Ecto neural progenitor cell (in vitro differentiated cells): Measurements from ENCODE around the gene CEP72.
"Not testable (repeated sequence)": the region's sequence is repeated elsewhere in the genome, so short reads cannot be mapped to it uniquely, and the experiment has no call there.

ENCODE experiments used
- DNase-seq: peaks from one replicate; pipeline ENCODE4 v3.0.0-alpha.2; 2018; ENCODE audit warnings: low spot score

CEP72 gene

DNA sequence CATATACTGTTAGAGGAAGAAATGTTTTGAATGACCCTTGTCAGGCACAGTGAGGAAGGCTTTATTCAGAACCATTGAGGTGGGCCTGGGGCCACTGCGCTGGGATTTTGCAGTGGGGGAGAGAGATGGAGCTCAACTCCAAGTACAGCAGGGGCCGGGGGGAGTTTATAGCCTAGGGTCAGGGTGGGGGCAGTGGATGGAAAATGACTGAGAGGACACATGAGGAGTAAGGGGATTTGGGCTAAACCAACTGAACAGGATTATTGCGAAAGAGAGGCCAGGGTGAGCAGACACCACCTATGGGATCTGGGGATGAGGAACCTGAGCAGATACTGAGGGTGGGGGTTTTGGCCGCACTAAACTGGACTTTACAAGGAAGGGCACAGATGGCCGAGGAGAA lies 6.3 kb downstream of the CEP72 start:
- no peak for DNase-seq

DNA sequence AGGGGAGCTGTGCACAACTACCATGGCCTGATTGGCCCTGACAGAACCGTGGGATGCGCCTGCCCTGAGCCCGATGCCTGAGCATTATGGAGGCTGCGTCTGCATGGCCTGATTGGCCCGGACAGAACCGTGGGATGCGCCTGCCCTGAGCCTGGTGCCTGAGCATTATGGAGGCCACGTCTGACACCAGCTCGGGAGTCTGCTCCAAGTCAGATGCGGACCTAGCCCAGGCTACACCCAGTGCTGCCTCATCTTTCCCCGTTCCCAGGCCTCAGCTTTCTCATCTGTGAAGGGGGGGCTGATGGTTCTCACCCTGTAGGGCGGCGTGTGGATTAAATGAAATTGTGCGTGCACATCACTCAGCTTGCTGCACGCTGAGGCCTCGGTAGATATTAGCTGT lies 7.3 kb downstream of the CEP72 start:
- DNase-seq = no peak

DNA sequence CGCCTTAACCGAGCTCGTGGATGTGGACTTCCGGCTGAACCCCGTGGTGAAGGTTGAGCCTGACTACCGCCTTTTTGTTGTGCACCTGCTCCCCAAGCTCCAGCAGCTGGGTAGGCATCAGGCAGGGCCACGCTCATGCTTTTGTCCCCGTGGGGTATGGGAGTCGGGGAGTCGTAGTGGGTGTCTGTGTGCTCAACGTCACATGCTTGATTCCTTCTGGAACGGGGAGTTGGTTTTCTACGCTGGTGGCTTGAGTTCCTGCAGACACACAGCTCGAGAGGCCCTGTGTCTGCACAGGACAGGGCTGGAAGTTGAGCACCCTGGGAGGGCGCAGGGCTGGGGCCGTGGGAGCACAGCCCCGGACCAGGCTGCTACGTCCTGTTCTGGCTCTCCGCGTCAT lies 8.0 kb downstream of the CEP72 start:
- DNase-seq = no peak

DNA sequence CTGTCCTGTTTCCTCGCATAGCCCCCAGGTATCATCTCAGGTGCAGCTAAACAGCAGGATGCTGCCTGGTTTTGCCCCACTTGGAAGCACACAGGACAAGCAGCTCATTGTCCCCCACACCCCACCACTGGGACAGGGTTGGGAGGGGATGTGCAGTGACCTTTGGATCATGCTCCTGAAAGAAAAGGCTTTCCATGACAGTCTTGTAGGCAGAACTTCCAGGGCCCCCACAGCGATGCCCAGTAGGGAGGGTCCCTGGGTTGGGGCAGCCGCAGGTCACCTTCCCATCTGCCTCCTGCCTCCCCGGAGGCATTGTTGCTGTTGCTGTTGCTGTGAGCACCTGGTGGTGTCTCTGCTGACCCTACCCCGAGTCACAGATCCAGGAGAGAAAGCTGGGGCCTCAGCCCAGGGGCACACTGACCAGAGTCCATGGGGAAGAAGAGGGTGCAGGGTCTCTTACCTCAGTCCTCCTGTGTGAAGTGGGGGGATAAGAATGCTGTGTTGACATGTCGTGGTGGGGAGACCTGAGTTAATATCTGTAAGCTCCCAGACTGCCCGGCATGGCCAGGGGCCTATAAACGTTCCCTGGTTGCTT lies 8.5 kb downstream of the CEP72 start:
- DNase-seq = no peak

DNA sequence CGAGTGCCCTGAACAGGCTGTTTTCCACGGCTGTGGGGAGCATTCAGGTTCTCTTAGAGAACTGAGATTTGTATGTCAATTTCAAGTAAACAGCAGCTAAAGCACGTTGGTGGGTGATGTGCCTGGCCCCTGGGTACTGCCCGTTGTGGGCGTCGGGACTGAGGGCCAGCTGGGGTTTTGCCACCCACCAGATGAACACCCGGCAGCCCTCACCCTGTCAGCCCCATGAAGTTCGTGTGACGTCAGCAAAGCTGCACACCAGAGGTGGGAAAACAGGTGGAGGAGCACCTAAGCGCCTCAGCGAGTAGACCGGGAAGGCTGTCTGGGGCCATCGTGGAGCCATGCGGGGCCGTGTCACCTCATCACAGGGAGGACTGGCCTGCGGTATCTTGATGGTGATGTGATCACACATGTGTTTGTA lies 9.2 kb downstream of the CEP72 start:
- DNase-seq = no peak

DNA sequence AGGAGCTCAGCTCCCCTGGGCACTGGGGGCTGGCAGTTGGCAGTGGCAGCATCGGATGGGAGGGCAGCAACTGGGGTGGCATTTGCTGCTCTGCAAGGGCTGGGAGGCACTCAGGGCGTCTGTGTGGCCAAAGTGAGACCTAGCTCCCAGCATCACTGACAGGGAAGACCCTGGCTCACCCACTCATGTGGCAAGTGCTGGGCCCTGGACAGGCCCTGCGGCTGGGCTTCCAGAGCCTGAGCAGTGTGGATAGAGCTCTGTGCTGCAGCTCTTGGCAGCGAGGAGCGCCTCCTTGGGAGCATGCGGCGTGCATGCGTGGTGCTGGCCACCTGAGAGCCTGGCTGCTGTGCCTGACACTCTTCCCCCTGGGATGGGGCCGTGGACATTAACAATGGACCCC lies 10.2 kb downstream of the CEP72 start:
- DNase-seq = no peak

DNA sequence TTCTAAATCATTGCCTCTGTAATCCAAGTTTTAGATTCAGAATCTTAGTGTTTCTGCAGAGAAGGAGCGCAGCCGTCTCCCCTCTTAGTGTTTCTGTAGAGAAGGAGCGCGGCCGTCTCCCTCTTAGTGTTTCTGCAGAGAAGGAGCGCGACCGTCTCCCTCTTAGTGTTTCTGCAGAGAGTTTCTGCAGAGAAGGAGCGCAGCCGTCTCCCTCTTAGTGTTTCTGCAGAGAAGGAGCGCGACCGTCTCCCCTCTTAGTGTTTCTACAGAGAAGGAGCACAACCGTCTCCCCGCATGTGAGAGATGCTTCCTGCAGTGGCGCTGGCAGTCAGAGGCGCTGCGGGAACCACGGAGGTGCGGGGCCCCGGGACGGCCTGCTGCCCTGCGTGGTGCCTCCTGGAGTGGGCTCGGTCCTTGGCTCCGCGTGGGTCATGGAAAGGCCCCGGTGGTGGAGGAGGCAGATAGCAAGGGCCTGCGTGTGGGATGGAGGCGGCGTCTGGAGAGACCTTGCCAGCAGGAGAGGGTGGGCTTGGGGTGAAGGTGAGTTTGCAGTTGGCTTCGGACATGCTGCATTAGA lies 10.9 kb downstream of the CEP72 start:
- DNase-seq = no peak

DNA sequence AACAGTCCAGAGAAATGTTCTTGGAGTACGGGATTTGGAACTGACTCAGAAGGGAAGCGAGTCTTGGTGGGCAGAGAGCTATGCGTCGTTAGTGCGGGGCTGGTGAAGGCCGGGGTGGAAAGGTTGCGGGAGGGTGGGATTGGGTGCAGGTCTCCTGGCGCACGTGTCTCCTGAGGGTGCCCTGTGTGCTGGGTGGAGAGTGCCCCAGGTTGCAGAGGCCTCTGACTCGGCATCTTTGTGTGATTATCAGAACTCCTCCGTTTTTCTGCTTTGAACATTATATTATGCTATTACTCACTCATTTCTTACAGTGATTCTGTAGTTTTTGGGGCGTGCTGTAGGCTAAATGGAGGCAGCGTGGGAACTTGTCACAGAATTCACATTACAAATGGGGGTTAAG lies 11.4 kb downstream of the CEP72 start:
- DNase-seq = no peak

DNA sequence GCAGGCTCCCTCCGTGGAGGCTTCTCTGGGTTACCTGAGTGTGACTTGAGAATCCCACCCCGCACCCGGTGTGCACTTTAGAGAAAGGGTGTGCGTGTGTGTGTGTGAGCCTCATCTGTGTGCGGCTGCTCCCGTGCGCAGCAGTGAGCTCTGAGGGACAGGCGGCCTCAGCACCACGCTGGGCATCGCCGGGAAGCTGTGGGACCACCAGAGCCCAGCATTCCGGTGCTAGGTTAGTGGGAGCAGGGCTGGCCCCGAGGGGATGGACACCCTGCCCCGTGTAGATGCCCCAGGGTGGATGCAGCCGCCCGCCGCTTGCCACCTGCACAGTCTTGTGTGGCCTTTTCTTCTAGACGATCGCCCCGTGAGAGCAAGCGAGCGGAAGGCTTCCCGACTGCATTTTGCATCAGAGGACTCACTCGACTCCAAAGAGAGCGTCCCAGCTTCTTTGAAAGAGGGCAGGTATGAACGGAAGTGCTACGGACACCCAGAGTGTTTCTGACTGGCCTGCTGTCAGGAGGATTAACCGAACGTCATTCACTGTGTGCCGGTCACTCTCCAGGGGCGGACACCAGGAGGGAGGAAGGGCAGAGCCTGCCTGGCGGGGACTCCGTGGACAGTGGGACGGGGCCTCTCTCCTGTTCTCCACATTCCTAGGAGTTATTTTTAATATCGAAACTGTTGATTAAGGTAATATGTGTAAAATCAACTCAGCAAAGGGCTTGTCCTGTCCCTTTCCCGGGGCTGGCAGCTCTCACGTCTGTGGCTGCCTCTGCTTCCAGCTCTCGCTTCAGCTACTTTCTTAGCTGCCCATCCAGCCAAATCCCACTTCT lies 12.2 kb downstream of the CEP72 start:
- DNase-seq = no peak

DNA sequence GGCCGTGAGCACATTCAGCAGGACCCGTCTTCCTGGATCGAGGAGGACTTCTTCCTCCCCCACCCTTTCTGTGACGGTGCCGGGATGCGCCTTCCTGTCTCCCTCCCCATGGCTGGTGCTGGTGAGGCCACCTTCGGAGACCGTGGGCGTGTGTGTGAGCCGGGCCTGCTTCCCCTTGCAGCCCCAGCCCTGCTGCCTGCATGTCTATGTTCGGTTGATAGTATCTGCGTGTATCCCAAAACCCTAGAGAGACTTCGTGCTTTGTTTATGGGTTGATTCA lies 12.8 kb downstream of the CEP72 start:
- no peak for DNase-seq

DNA sequence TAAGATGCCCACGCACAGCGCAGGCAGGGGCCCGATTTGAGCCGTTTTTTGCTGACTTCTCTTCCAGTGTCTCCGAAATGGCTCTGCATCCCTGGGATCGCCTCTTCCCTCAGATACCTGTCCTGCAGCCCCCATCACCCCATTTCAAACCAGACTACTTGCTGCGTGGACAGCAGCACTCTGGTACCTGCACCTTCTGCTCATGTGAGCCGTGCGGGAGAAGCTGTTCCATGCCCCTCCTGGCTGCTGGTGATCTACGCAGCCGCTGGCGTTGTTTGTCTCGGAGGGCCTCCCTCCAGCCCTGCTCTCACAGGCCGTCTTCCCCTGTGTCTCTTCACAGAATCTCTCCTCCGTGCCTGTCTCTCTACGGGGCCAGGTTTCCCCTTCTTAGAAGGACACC lies 13.4 kb downstream of the CEP72 start:
- DNase-seq = no peak

DNA sequence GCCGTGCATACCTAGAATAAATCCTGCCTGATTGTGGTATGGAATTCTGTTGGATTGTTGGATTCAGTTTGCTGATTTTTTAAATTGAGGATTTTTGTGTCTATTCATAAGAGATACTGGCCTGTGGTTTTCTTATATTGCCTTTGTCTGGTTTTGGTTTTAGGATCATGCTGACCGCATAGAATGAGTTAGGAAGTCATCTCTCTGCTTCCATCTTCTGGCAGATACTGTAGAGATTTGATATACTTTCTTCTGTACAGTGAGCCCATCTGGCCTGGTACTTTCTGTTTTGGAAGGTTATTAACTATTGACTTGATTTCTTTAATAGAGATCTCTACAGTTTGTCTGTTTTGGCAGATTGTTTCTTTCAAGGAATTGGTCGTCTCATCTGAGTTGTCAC lies 14.7 kb downstream of the CEP72 start:
- no peak for DNase-seq

DNA sequence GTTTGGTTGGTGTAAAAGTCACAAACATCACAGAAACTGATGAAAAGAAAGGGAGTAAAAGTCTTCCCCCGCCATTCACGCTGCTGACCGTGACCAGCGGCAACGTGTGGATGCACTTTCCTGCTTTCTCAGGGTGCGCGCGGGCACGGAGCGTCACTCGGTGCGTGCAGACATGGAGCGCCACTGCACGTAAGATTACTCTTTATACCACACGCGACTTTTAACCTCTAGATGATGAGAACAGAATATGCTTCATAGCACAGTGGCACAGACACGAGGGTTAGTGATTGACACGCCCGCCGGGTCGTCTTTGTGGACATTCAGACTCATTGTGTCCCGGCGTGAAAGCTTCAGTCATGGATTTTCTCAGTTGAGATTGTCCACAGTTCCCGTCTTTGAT lies 15.7 kb downstream of the CEP72 start:
- DNase-seq = no peak

DNA sequence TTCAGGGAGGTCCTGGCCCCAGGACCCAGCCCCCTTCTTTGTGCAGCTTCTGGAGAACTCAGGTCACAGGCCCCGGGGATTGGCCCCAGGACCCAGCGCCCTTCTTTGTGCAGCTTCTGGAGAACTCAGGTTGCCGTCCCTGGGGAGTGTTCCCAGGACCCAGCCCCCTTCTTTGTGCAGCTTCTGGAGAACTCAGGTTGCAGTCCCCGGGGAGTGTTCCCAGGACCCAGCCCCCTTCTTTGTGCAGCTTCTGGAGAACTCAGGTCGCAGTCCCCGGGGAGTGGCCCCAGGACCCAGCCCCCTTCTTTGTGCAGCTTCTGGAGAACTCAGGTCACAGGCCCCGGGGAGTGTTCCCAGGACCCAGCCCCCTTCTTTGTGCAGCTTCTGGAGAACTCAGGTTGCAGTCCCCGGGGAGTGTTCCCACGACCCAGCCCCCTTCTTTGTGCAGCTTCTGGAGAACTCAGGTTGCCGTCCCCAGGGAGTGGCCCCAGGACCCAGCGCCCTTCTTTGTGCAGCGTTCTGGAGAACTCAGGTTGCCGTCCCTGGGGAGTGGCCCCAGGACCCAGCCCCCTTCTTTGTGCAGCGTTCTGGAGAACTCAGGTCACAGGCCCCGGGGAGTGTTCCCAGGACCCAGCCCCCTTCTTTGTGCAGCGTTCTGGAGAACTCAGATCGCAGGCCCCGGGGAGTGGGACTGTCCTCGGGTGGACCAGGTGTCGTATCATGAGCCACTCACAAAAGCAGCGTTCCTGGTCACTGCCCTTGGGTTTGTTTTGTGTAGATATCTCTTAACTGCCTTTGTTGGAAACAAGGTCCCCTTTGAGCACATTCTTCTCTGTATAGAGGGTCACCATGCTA lies 16.4 kb downstream of the CEP72 start:
- DNase-seq = not testable (repeated sequence)

DNA sequence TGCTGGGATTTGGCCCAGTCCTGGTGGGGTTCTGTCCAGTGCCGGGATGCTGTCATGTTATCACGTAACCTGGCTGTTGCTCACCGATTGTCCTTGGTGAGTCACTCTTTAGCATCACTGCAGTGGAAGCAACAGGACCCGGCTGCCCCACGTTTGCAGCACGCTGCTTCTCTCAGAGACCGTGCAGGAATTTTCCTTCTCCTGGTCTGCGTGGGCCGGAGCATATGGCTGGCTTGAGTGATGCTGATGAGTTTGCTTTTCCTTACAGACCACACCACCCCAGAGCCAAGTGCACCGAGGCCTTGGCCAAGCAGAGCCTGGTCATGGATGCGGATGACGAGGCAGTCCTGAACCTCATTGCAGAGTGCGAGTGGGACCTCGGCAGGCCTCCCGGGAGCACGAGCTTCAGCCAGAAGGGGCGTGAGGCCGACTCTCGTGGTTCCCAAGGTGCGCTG lies 21.4 kb downstream of the CEP72 start:
- DNase-seq = no peak

DNA sequence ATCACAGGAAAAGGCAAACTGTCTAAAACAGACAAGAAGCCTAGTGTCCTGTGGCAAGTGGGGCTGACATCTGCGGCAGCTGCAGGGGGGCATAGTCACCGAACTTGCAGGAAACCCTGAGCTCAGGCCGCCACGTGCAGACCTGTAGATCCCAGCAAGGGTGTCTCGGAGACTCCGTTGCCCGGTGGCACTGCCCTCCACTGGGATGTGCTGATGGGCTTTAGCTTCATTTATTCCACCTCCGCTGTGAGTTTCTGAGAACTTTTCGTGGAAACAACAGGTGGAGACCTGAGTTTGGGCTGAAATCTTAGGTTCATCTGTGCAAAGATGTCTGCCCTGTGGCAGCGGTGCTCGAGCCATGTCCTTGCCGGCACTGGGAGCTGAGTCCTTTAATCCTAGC lies 22.1 kb downstream of the CEP72 start:
- no peak for DNase-seq

DNA sequence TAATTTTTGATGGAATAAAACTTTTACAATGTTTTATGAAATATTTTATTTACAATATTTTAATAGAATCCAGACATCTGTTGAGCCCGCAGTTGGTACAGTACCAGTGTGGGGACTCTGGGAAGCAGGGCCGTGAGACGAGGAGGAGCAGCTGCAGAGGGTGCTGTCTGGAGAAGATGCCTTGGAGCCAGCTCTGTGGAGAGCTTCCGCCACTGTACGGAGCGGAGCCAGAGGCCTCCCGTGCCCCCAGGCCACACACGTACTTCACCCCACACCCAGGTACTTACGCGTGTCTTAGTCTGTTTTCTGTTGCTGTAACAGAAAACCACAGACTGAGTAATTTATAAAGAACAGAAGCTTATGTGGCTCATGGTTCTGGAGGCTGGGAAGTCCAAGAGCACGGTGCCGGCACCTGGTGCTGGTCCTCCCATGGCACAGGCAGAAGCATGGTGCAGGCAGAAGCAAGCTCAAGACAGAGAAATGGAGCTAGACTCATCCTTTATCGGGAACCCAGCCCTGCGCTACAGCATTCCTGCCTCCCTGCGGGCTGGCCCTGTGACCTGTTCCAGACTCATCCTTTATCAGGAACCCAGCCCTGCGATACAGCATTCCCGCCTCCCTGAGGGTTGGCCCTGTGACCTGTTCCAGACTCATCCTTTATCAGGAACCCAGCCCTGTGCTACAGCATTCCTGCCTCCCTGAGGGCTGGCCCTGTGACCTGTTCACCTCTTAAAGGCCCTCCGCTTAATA lies 23.3 kb downstream of the CEP72 start:
- no peak for DNase-seq

DNA sequence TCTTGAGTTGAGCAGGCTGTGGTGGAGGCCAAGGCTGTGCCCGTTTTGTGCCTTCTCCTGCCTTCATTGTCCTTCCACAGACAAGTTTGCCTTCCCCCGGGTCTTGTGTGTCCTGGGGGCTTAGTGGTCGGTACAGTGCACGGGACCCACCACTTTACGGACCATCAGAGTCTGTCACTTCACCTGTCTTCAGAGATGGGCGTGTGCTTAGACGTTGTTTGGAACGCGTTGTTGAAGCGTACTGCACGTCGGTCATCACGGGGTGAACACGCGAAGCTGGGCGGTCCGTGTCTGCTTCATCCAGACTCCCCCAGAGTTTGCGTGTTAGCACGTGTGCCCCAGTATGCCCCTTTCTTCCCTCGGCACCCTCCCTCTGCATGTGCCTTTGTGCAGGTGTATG lies 24.8 kb downstream of the CEP72 start:
- DNase-seq = no peak

DNA sequence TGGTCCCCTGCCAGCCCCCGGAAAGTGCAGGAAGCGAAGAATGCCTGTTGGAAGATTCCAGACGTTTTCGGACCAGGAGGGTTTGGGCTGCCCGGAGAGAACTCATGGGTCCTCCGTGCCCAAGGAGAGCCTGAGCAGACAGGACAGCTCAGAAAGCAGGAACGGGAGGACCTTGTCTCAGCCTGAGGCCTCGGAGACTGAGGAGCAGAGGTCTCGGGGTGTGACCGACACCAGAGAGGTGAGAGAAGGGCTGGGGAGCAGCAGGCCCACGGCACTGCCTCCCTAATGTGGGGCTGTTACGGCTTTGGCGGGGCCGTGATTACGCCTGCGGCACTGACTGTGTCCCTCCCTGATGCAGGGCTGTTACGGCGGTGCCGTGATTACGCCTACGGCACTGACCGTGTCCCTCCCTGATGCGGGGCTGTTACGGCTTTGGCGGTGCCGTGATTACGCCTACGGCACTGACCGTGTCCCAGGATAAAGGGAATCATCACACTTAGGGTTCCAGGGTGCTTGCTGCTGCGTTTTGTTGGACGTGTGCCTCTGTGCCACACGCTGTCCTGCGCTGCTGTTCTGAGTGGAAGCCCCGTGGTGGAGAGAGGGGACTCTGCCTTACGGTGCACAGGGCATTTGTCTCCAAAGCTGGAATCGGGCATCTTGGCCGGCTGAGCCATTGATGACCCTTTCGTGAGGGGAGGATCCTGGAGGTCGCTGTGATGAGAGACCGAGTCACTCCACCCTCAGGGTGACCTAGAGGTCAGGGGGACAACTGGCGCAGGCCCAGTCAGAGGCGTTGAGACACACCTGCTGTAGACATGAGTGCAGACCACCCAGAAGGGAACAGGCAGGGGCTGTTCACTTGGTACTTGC lies 25.7 kb downstream of the CEP72 start:
- DNase-seq = no peak

DNA sequence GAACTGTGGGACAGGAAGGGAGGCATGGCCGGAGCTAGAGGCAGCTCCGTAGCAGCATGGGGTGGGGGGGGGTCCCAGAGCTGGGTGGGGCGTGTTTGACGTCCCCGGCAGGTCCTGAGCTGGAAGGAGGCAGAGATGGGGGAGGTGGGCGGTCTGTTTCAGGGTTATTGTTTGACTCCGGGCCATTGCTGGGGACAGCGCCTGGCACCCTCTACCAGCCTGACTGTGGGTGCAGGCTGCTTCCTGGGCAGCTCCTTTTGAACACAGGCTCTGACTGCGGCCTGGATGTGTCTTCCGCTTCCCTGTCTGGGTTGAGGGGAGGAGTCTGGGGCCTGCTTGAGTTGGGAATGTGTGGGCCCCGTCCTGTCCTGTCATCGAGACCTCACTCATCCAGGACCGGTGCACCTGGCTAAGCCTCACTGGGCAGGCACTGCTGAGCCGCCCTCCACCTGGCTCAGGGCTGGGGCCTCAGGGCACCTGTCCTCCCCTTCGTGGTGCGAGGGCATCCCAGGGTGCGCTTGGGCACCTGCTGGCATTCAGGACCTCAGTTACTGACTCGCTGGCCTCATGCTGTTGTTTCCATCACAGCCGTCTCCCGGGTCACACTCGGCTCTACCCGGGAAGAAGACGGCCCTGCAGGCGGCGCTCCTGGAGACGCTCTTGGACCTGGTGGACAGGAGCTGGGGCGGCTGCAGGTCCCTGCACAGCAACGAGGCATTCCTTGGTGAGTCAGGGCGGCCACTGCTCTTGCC lies 26.5 kb downstream of the CEP72 start:
- no peak for DNase-seq

DNA sequence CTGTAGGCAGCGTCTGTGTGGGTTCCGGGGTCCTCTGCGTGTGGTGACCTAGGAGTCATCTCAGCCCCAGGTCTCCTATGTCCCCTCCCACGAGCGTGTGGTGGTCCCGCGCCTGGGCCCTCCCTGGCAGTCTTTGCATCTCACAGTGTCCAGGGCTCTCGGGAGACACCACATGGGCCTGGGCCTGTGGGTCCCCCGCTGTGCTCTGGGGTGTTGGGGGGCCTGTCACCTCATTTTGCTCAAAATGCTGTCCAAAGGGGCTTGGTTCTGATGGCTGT lies 27.1 kb downstream of the CEP72 start:
- DNase-seq = no peak
